IMR-90 (cell line): ENCODE results near the gene HDAC5. TPM values are rescaled to one million over a fixed set of nuclear protein-coding genes. Genes with fewer than 3 reads are reported as not detected.

Experiments
- ATAC-seq: fragments of 200-7000 bp; cut with Tn5 transposase; 2 replicates; pipeline ENCODE4 v1.9.1; 2020; ENCODE audit warnings: low read depth, mild to moderate bottlenecking, moderate library complexity
- BruUV-seq: library from RNA; stranded (reverse); fragments of 400-500 nt; replicated peaks from 2 replicates; lab custom pipeline; 2021; lab: Mats Ljungman, UMichigan
- CTCF ChIA-PET: fragments of 300-600 bp; formaldehyde crosslinking; extraction: SDS; loops from one replicate; lab custom pipeline; 2021; ENCODE audit warnings: antibody characterized with exemption; lab: Yijun Ruan, JAX
- POLR2A ChIA-PET: fragments of 300-600 bp; sonication (Branson Sonifier 250); formaldehyde crosslinking; loops from one replicate; lab custom pipeline; 2022; ENCODE audit warnings: antibody characterized with exemption; ENCODE audit not compliant: unreplicated experiment; lab: Charles Lee
- DNase-seq: peaks from one replicate; pipeline ENCODE4 v3.0.0; 2013
- H2AFZ ChIP-seq: replicated peaks from 2 replicates; pipeline ENCODE3; 2013; ENCODE audit warnings: low read length, mild to moderate bottlenecking; ENCODE audit not compliant: poor library complexity
- H2AK5ac ChIP-seq: 2 replicates; pipeline ENCODE4 v1.6.1; 2013; ENCODE audit warnings: low read depth, low read length, inconsistent platforms
- H2AK9ac ChIP-seq: replicated peaks from 2 replicates; pipeline ENCODE3; 2013; ENCODE audit warnings: mild to moderate bottlenecking, low read depth, low read length, moderate library complexity; ENCODE audit not compliant: poor library complexity
- H2BK120ac ChIP-seq: 2 replicates; pipeline ENCODE4 v1.6.1; 2013; ENCODE audit warnings: low read depth, low read length, inconsistent platforms
- H2BK15ac ChIP-seq: 3 replicates; pipeline ENCODE4 v1.6.1; 2013; ENCODE audit warnings: low read depth, low read length, inconsistent platforms
- H2BK20ac ChIP-seq: 2 replicates; pipeline ENCODE4 v1.6.1; 2013; ENCODE audit warnings: low read depth, mild to moderate bottlenecking, inconsistent platforms, low read length, moderate library complexity
- H2BK5ac ChIP-seq: 2 replicates; pipeline ENCODE4 v1.6.1; 2013; ENCODE audit warnings: mild to moderate bottlenecking, low read depth, low read length, inconsistent platforms; ENCODE audit not compliant: poor library complexity, severe bottlenecking
- H3K14ac ChIP-seq: replicated peaks from 2 replicates; pipeline ENCODE4 v1.6.1; 2013; ENCODE audit warnings: low read depth, low read length, inconsistent platforms
- H3K18ac ChIP-seq: 2 replicates; pipeline ENCODE4 v1.6.1; 2013; ENCODE audit warnings: low read depth, low read length, control low read depth
- H3K23ac ChIP-seq: 2 replicates; pipeline ENCODE4 v1.6.1; 2013; ENCODE audit warnings: low read depth, low read length, inconsistent platforms
- H3K27ac ChIP-seq: 2 replicates; pipeline ENCODE4 v1.5.1; 2013; ENCODE audit warnings: mild to moderate bottlenecking, control low read depth, low read length; ENCODE audit not compliant: insufficient read depth
- H3K27me3 ChIP-seq: 2 replicates; pipeline ENCODE4 v1.6.1; 2013; ENCODE audit warnings: low read length; ENCODE audit not compliant: control insufficient read depth, insufficient read depth
- H3K36me3 ChIP-seq: 2 replicates; pipeline ENCODE4 v1.6.1; 2013; ENCODE audit warnings: low read length, mixed read lengths; ENCODE audit not compliant: control insufficient read depth, insufficient read depth
- H3K4ac ChIP-seq: 2 replicates; pipeline ENCODE4 v1.6.1; 2013; ENCODE audit warnings: low read depth, low read length, inconsistent platforms
- H3K4me1 ChIP-seq: 2 replicates; pipeline ENCODE4 v1.6.1; 2013; ENCODE audit warnings: low read length, mixed read lengths; ENCODE audit not compliant: control insufficient read depth, insufficient read depth
- H3K4me2 ChIP-seq: 2 replicates; pipeline ENCODE4 v1.6.1; 2013; ENCODE audit warnings: low read depth, mild to moderate bottlenecking, control low read depth, low read length, moderate library complexity
- H3K4me3 ChIP-seq: 2 replicates; pipeline ENCODE4 v1.5.1; 2013; ENCODE audit warnings: low read depth, mild to moderate bottlenecking, control low read depth, low read length, moderate library complexity; ENCODE audit not compliant: insufficient read depth
- H3K56ac ChIP-seq: 2 replicates; pipeline ENCODE4 v1.6.1; 2013; ENCODE audit warnings: low read length, inconsistent platforms; ENCODE audit not compliant: insufficient read depth; ENCODE audit errors: extremely low read depth
- H3K79me1 ChIP-seq, 2 experiments: 2 replicates each; pipeline ENCODE4 v1.6.1; 2013; ENCODE audit warnings: low read length in 2 of 2, inconsistent platforms in 1 of 2, low read depth in 1 of 2
- H3K9ac ChIP-seq: 2 replicates; pipeline ENCODE4 v1.6.1; 2013; ENCODE audit warnings: low read depth, low read length, control low read depth
- H3K9me1 ChIP-seq: 2 replicates; pipeline ENCODE4 v1.6.1; 2013; ENCODE audit warnings: low read length, inconsistent platforms; ENCODE audit not compliant: insufficient read depth
- H3K9me3 ChIP-seq: 2 replicates; pipeline ENCODE4 v1.6.1; 2013; ENCODE audit warnings: low read length; ENCODE audit not compliant: control insufficient read depth, insufficient read depth
- H4K20me1 ChIP-seq: 2 replicates; pipeline ENCODE4 v1.6.1; 2013; ENCODE audit warnings: low read length, inconsistent platforms; ENCODE audit not compliant: insufficient read depth
- H4K5ac ChIP-seq: 2 replicates; pipeline ENCODE4 v1.6.1; 2013; ENCODE audit warnings: mild to moderate bottlenecking, low read depth, low read length, control low read depth
- H4K8ac ChIP-seq, 2 experiments: 2 replicates each; pipeline ENCODE4 v1.6.1; 2013; ENCODE audit warnings: low read depth in 2 of 2, low read length in 2 of 2, control low read depth in 1 of 2, inconsistent platforms in 1 of 2
- H4K91ac ChIP-seq: 2 replicates; pipeline ENCODE4 v1.6.1; 2013; ENCODE audit warnings: low read depth, low read length, inconsistent platforms; ENCODE audit not compliant: insufficient read depth
- BHLHE40 ChIP-seq: fragments of 150-350 bp; IDR thresholded peaks from 2 replicates; pipeline ENCODE4 v1.6.1; 2016; ENCODE audit warnings: mild to moderate bottlenecking, low read depth, low read length
- CEBPB ChIP-seq: IDR thresholded peaks from 2 replicates; pipeline ENCODE4 v1.6.1; 2012; ENCODE audit warnings: low read depth, low read length, improper control_type of control experiment
- CHD1 ChIP-seq: IDR thresholded peaks from 2 replicates; pipeline ENCODE4 v1.6.1; 2012; ENCODE audit warnings: low read depth, low read length, improper control_type of control experiment
- FOS ChIP-seq: fragments of 150-350 bp; IDR thresholded peaks from 2 replicates; pipeline ENCODE4 v1.6.1; 2016; ENCODE audit warnings: low read depth, low read length
- MAFK ChIP-seq: IDR thresholded peaks from 2 replicates; pipeline ENCODE4 v1.6.1; 2012; ENCODE audit warnings: low read depth, low read length, improper control_type of control experiment
- MAZ ChIP-seq: IDR thresholded peaks from 2 replicates; pipeline ENCODE4 v1.6.1; 2012; ENCODE audit warnings: low read depth, mild to moderate bottlenecking, low read length, improper control_type of control experiment, moderate library complexity, borderline replicate concordance
- MXI1 ChIP-seq: IDR thresholded peaks from 2 replicates; pipeline ENCODE4 v1.6.1; 2012; ENCODE audit warnings: low read depth, mild to moderate bottlenecking, low read length, moderate library complexity, borderline replicate concordance
- NFE2L2 ChIP-seq: fragments of 150-350 bp; IDR thresholded peaks from 2 replicates; pipeline ENCODE4 v1.6.1; 2016; ENCODE audit warnings: low read depth, mild to moderate bottlenecking, low read length
- POLR2A ChIP-seq: IDR thresholded peaks from 2 replicates; pipeline ENCODE4 v1.6.1; 2012; ENCODE audit warnings: mild to moderate bottlenecking, low read depth, low read length
- RAD21 ChIP-seq: IDR thresholded peaks from 2 replicates; pipeline ENCODE4 v1.6.1; 2012; ENCODE audit warnings: low read length, improper control_type of control experiment
- RCOR1 ChIP-seq: IDR thresholded peaks from 2 replicates; pipeline ENCODE4 v1.6.1; 2012; ENCODE audit warnings: mild to moderate bottlenecking, low read length, improper control_type of control experiment; ENCODE audit not compliant: insufficient replicate concordance
- RFX5 ChIP-seq: IDR thresholded peaks from 2 replicates; pipeline ENCODE4 v1.8.0; 2012; ENCODE audit warnings: low read depth, mild to moderate bottlenecking, low read length, moderate library complexity
- SMC3 ChIP-seq: fragments of 150-350 bp; IDR thresholded peaks from 2 replicates; pipeline ENCODE4 v1.6.1; 2016; ENCODE audit warnings: low read depth, mild to moderate bottlenecking, antibody characterized with exemption, low read length, moderate library complexity
- WGBS, 2 experiments: methylation state at CpG; one replicate each; pipeline versions ENCODE4 v1.1.5 to v1.1.7; 2013; ENCODE audit warnings: missing lambda C conversion rate in 2 of 2; ENCODE audit not compliant: insufficient read length in 1 of 2; ENCODE audit errors: extremely low coverage in 2 of 2; 5-methylcytosine and 5-hydroxymethylcytosine counted together
- dilution Hi-C: fragments of 300-500 bp; cut with HindIII; formaldehyde crosslinking; loops from one replicate; pipeline ENCODE4 v1.14.3; 2018; ENCODE audit warnings: low sequenced_read_pairs; ENCODE audit not compliant: unreplicated experiment
- in situ Hi-C: fragments of 300-500 bp; cut with MboI; formaldehyde crosslinking; loops from 3 replicates; pipeline ENCODE4 v1.14.3; 2019; ENCODE audit warnings: low sequenced_read_pairs, inconsistent platforms, mixed read lengths
- intact Hi-C: fragments of 100-400 bp; cut with micrococcal nuclease; formaldehyde crosslinking; loops from 2 replicates; pipeline ENCODE4 v1.10.0; 2022
- polyA plus RNA-seq, 3 experiments: library from polyadenylated mRNA; depleted of rRNA; stranded (reverse); fragments of >200 nt; gene quantifications; 2 replicates each; pipeline ENCODE4 v1.2.3, GENCODE V29; 2012; ENCODE audit warnings: low replicate concordance in 1 of 3
- total RNA-seq: library from RNA; depleted of rRNA; stranded (reverse); fragments of >200 nt; gene quantifications from 2 replicates; pipeline ENCODE4 v1.2.3, GENCODE V29; 2012
- TF ChIP-seq, protein P1 (sequence below): fragments of 150-350 bp; IDR thresholded peaks from 2 replicates; pipeline ENCODE4 v1.6.1; 2016; ENCODE audit warnings: low read depth, mild to moderate bottlenecking, low read length, moderate library complexity, borderline replicate concordance
- TF ChIP-seq, protein P2 (sequence below): fragments of 150-350 bp; IDR thresholded peaks from 2 replicates; pipeline ENCODE4 v1.6.1; 2017; ENCODE audit warnings: mild to moderate bottlenecking, antibody characterized with exemption, low read length, low read depth
- TF ChIP-seq, protein P3 (sequence below): conservative IDR thresholded peaks from 2 replicates; pipeline ENCODE4 v1.5.1; 2012; ENCODE audit warnings: mild to moderate bottlenecking, low read depth, low read length, improper control_type of control experiment

Gene HDAC5
- total and polyA plus RNA-seq, 2 of the 4 experiments (the other 2 are of a cell fraction): 47.0 to 61.3 TPM

DNA sequence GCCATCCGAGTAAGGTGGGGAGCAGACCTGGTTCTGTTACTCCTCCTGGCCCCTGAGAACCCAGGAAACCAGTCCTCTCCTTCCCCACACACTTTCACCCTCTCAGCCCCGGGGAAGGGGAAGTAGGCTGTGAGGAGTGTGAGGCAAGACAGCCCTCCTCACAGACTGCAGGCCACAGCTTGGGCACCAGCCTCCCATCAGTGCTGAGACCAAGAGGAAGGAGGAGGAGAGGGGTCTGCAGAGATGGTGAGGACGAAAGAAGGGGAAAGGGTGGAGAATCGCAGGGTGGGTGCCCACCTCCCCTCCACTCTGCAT lies 45.9 kb downstream of the HDAC5 start:
- peaks cover 21% of the 10 kb centered on the region for H3K4me1 ChIP-seq
- H4K8ac ChIP-seq: no peak overlapping the region
- intact Hi-C loops: no loop called here
- no peaks in the 10 kb centered on the region for H3K9me3 ChIP-seq
- dilution Hi-C loops: no loop called here
- no peak overlapping the region for H3K4me3 ChIP-seq
- no peak overlapping the region for H3K4me2 ChIP-seq
- ChIA-PET CTCF (interaction anchor here (0.8 kb wide), 1 partner anchor 38 kb away, joined by 3 read pairs; no protein-coding TSS in a partner anchor), POLR2A (no interaction called here)
- in situ Hi-C loops: no loop called here
- no peak overlapping the region for H3K23ac ChIP-seq
- H3K27me3 ChIP-seq: no peaks in the 10 kb centered on the region
- no peak overlapping the region; the same call in 1 of the 2 replicates for H4K5ac ChIP-seq
- no TSS peak for BruUV-seq
- no peak overlapping the region for H3K9ac ChIP-seq
- ATAC-seq: no peak
- peaks cover 13% of the 10 kb centered on the region for H3K9me1 ChIP-seq
- H3K27ac ChIP-seq: peak overlapping the region; percentile 87
- peak overlapping the region; percentile 21; the same call in 1 of the 2 replicates for H4K91ac ChIP-seq
- H3K56ac ChIP-seq: no peak overlapping the region
- peak overlapping the region; percentile 43 for H2AK5ac ChIP-seq
- 0 out of 2 replicates have a peak, but pooled peaks cover under 1% of the 10 kb centered on the region for H4K20me1 ChIP-seq
- no peak overlapping the region for H3K14ac ChIP-seq
- no peak overlapping the region for H3K18ac ChIP-seq
- peak overlapping the region; percentile 14 for H2AFZ ChIP-seq
- 0 out of 2 replicates have a peak overlapping the region, but pooled peaks have one; percentile 6 for H2BK20ac ChIP-seq
- WGBS, 2 experiments: no CpG with 5 or more reads among the region's 4 CpGs
- no peak for DNase-seq
- peaks cover 14 to 75% of the 10 kb centered on the region in 2 experiments for H3K79me1 ChIP-seq
- H2BK120ac ChIP-seq: no peak overlapping the region; the same call in 1 of the 2 replicates
- peak overlapping the region; percentile 83 for H2AK9ac ChIP-seq
- 0 out of 2 replicates have a peak overlapping the region, but pooled peaks have one; percentile 52 for H3K4ac ChIP-seq
- no peak overlapping the region for H2BK15ac ChIP-seq
- TF ChIP-seq RFX5 (no peak), NFE2L2 (no peak), RAD21 (no peak), CEBPB (no peak), RCOR1 (no peak), FOS (no peak), MXI1 (no peak), MAFK (no peak), SMC3 (no peak), BHLHE40 (no peak), CHD1 (no peak), POLR2A (no peak), MAZ (no peak)
- TF ChIP-seq, protein P1, sequence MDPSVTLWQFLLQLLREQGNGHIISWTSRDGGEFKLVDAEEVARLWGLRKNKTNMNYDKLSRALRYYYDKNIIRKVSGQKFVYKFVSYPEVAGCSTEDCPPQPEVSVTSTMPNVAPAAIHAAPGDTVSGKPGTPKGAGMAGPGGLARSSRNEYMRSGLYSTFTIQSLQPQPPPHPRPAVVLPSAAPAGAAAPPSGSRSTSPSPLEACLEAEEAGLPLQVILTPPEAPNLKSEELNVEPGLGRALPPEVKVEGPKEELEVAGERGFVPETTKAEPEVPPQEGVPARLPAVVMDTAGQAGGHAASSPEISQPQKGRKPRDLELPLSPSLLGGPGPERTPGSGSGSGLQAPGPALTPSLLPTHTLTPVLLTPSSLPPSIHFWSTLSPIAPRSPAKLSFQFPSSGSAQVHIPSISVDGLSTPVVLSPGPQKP: no peak
- TF ChIP-seq, protein P2, sequence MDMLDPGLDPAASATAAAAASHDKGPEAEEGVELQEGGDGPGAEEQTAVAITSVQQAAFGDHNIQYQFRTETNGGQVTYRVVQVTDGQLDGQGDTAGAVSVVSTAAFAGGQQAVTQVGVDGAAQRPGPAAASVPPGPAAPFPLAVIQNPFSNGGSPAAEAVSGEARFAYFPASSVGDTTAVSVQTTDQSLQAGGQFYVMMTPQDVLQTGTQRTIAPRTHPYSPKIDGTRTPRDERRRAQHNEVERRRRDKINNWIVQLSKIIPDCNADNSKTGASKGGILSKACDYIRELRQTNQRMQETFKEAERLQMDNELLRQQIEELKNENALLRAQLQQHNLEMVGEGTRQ: no peak
- TF ChIP-seq, protein P3, sequence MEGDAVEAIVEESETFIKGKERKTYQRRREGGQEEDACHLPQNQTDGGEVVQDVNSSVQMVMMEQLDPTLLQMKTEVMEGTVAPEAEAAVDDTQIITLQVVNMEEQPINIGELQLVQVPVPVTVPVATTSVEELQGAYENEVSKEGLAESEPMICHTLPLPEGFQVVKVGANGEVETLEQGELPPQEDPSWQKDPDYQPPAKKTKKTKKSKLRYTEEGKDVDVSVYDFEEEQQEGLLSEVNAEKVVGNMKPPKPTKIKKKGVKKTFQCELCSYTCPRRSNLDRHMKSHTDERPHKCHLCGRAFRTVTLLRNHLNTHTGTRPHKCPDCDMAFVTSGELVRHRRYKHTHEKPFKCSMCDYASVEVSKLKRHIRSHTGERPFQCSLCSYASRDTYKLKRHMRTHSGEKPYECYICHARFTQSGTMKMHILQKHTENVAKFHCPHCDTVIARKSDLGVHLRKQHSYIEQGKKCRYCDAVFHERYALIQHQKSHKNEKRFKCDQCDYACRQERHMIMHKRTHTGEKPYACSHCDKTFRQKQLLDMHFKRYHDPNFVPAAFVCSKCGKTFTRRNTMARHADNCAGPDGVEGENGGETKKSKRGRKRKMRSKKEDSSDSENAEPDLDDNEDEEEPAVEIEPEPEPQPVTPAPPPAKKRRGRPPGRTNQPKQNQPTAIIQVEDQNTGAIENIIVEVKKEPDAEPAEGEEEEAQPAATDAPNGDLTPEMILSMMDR: no peak
- peak overlapping the region; percentile 56 for H2BK5ac ChIP-seq
- H3K36me3 ChIP-seq: peaks cover 57% of the 10 kb centered on the region
